Testis (tissue), 3 donors: ENCODE data around the gene TBX5. TPM values are rescaled to one million over a fixed set of nuclear protein-coding genes. Genes with fewer than 3 reads are reported as not detected.

Experiments
- DNase-seq: peaks from one replicate; pipeline ENCODE4 v3.0.0-alpha.2; 2019
- H3K27ac ChIP-seq, 2 donors: fragments of 200-600 bp; sonication (generic); one replicate each; pipeline ENCODE4 v1.5.1; 2019
- H3K27me3 ChIP-seq: fragments of 200-600 bp; sonication (generic); one replicate; pipeline ENCODE4 v1.5.1; 2019
- H3K36me3 ChIP-seq: fragments of 200-600 bp; sonication (generic); one replicate; pipeline ENCODE4 v1.5.1; 2017; ENCODE audit warnings: low read depth; ENCODE audit errors: missing control alignments
- H3K4me1 ChIP-seq: fragments of 200-600 bp; sonication (generic); one replicate; pipeline ENCODE4 v1.5.1; 2019
- H3K4me3 ChIP-seq, 2 donors: fragments of 200-600 bp; sonication (generic); one replicate each; pipeline ENCODE4 v1.5.1; 2017 to 2019
- H3K9me3 ChIP-seq: fragments of 200-600 bp; sonication (generic); one replicate; pipeline ENCODE4 v1.5.1; 2017
- CTCF ChIP-seq, 3 experiments: fragments of 450-650 bp in 2 of 3; fragments of 200-600 bp in 1 of 3; sonication (generic) in 1 of 3; IDR thresholded peaks; one replicate each; pipeline ENCODE4 v1.5.1; 2016 to 2019; ENCODE audit warnings: antibody characterized with exemption in 3 of 3, mild to moderate bottlenecking in 2 of 3, moderate library complexity in 1 of 3
- POLR2A ChIP-seq: fragments of 450-650 bp; IDR thresholded peaks from one replicate; pipeline ENCODE4 v1.6.1; 2017; ENCODE audit warnings: antibody characterized with exemption, mild to moderate bottlenecking, moderate library complexity
- WGBS, 2 donors: methylation state at CpG; one replicate each; pipeline ENCODE4 v1.1.5; 2018; 5-methylcytosine and 5-hydroxymethylcytosine counted together
- intact Hi-C: fragments of 100-400 bp; cut with DNase I; formaldehyde crosslinking; loops from one replicate; pipeline ENCODE4 v1.15.1; 2023; ENCODE audit warnings: low total_unique reads
- polyA plus RNA-seq: library from polyadenylated mRNA; stranded (reverse); fragments of 350-450 nt; fragmentation: Illumina TruSeq; extraction: RNeasy Lipid Tissue Mini Kit (QIAGEN cat#74804); gene quantifications from one replicate; pipeline ENCODE4 v1.2.3, GENCODE V29; 2014; ENCODE audit warnings: low read depth, low replicate concordance; ENCODE audit not compliant: insufficient read depth
- total RNA-seq, 2 donors: library from RNA; depleted of rRNA; stranded (reverse); fragments of >200 nt; gene quantifications; one replicate each; pipeline ENCODE4 v1.2.3, GENCODE V29; 2016

Gene TBX5
- total and polyA plus RNA-seq, 3 donors from 2014 or later = 0.12 to 0.62 TPM; not detected in 1

GRCh38 chr12:114395233-114395632 lies 10.7 kb downstream of the TBX5 start:
- WGBS, 2 donors = 1 to 4% methylated on average over 6 of the region's 6 CpGs
- no peak overlapping the region for H3K27ac ChIP-seq
- no peaks in the 10 kb centered on the region for H3K27me3 ChIP-seq

GRCh38 chr12:114393569-114393968 lies 12.4 kb downstream of the TBX5 start:
- no peaks in the 10 kb centered on the region for H3K36me3 ChIP-seq
- no peaks in the 10 kb centered on the region for H3K9me3 ChIP-seq
- no peak overlapping the region for H3K4me3 ChIP-seq
- intact Hi-C loops = no loop called here
- no peak overlapping the region for H3K27ac ChIP-seq
- H3K4me1 ChIP-seq = no peaks in the 10 kb centered on the region
- H3K27me3 ChIP-seq = no peaks in the 10 kb centered on the region
- DNase-seq = no peak
- no peak for TF ChIP-seq CTCF (IDR thresholded peaks at IDR 0.05)
- TF ChIP-seq POLR2A = no peak
- 17 to 23% methylated on average over 3 to 4 of the region's 4 CpGs for WGBS, 2 donors

More at GRCh38 chr12:114395233-114395632, 10.7 kb downstream of the TBX5 start:
- DNase-seq = no peak
- TF ChIP-seq CTCF (IDR thresholded peaks at IDR 0.05) (no peak), POLR2A (no peak)
- H3K4me1 ChIP-seq = no peaks in the 10 kb centered on the region
- H3K9me3 ChIP-seq = no peaks in the 10 kb centered on the region
- no peak overlapping the region for H3K4me3 ChIP-seq
- intact Hi-C loops = no loop called here
- no peaks in the 10 kb centered on the region for H3K36me3 ChIP-seq

- no peak for DNase-seq
- Histone ChIP-seq H3K36me3 (no peaks in the 10 kb centered on the region), H3K9me3 (no peaks in the 10 kb centered on the region), H3K4me3 (no peak overlapping the region), H3K27me3 (no peaks in the 10 kb centered on the region), H3K27ac (no peak overlapping the region), H3K4me1 (no peaks in the 10 kb centered on the region)
- WGBS, 2 donors = 54 to 67% methylated on average over 4 to 5 of the region's 5 CpGs
- intact Hi-C loops = no loop called here
- no peak for TF ChIP-seq CTCF (IDR thresholded peaks at IDR 0.05)
- TF ChIP-seq POLR2A = no peak
Observed at GRCh38 chr12:114392909-114393308, 13.0 kb downstream of the TBX5 start.

- Histone ChIP-seq H3K27ac (no peak overlapping the region), H3K4me1 (no peaks in the 10 kb centered on the region), H3K36me3 (no peaks in the 10 kb centered on the region), H3K27me3 (no peaks in the 10 kb centered on the region), H3K9me3 (no peaks in the 10 kb centered on the region), H3K4me3 (no peak overlapping the region)
- TF ChIP-seq POLR2A (no peak), CTCF (IDR thresholded peaks at IDR 0.05) (no peak)
- DNase-seq = no peak
- WGBS, 2 donors = 34 to 38% methylated on average over 4 of the region's 4 CpGs
- intact Hi-C loops = no loop called here
Observed at GRCh38 chr12:114391088-114391487, 14.9 kb downstream of the TBX5 start.

GRCh38 chr12:114384739-114385138 lies 21.2 kb downstream of the TBX5 start:
- H3K36me3 ChIP-seq = no peaks in the 10 kb centered on the region
- intact Hi-C loops = no loop called here
- H3K4me3 ChIP-seq = no peak overlapping the region
- H3K27me3 ChIP-seq = no peaks in the 10 kb centered on the region
- 75 to 85% methylated on average over 4 of the region's 4 CpGs for WGBS, 2 donors
- TF ChIP-seq CTCF (IDR thresholded peaks at IDR 0.05) (no peak), POLR2A (no peak)
- H3K9me3 ChIP-seq = no peaks in the 10 kb centered on the region
- no peaks in the 10 kb centered on the region for H3K4me1 ChIP-seq
- DNase-seq = no peak
- H3K27ac ChIP-seq = no peak overlapping the region
